WTC11 (cell line): ENCODE data around the gene OR2D2.

Source experiments
- TF ChIP-seq, protein P1 (sequence below): sonication (generic); formaldehyde crosslinking; IDR thresholded peaks from 2 replicates; pipeline ENCODE4 v1.8.0; 2022; ENCODE audit warnings: mild to moderate bottlenecking, missing genetic modification reagents
- TF ChIP-seq, protein P2 (sequence below): fragments of 200-600 bp; IDR thresholded peaks from 2 replicates; pipeline ENCODE4 v1.8.0; 2022; ENCODE audit warnings: antibody characterized with exemption
- TF ChIP-seq, protein P3 (sequence below): sonication (generic); formaldehyde crosslinking; IDR thresholded peaks from 2 replicates; pipeline ENCODE4 v1.8.1; 2023; ENCODE audit warnings: mild to moderate bottlenecking, missing genetic modification reagents, moderate library complexity

DNA sequence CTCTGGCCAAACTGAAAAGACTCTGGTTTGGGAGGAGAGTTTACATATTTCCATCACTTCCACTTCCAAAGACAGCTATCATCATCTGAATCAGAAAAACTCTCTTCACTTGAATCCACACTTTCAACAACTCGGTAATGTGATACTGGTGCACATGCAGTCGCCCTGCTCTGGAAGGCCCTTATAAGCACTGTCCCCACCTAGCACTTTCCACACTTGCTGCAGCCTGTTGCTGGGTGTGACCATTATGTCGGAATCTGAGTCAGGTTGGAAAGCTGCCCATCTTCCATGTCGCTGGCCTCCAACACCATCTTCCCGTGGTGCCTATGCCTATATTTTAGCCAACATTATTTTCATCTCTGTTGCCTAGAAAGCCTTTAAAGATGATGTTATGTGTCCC is 47.9 kb downstream of the OR2D2 start:
- TF ChIP-seq, protein P1, sequence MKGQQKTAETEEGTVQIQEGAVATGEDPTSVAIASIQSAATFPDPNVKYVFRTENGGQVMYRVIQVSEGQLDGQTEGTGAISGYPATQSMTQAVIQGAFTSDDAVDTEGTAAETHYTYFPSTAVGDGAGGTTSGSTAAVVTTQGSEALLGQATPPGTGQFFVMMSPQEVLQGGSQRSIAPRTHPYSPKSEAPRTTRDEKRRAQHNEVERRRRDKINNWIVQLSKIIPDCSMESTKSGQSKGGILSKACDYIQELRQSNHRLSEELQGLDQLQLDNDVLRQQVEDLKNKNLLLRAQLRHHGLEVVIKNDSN: no peak
- TF ChIP-seq, protein P2, sequence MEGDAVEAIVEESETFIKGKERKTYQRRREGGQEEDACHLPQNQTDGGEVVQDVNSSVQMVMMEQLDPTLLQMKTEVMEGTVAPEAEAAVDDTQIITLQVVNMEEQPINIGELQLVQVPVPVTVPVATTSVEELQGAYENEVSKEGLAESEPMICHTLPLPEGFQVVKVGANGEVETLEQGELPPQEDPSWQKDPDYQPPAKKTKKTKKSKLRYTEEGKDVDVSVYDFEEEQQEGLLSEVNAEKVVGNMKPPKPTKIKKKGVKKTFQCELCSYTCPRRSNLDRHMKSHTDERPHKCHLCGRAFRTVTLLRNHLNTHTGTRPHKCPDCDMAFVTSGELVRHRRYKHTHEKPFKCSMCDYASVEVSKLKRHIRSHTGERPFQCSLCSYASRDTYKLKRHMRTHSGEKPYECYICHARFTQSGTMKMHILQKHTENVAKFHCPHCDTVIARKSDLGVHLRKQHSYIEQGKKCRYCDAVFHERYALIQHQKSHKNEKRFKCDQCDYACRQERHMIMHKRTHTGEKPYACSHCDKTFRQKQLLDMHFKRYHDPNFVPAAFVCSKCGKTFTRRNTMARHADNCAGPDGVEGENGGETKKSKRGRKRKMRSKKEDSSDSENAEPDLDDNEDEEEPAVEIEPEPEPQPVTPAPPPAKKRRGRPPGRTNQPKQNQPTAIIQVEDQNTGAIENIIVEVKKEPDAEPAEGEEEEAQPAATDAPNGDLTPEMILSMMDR: no peak
- TF ChIP-seq, protein P3, sequence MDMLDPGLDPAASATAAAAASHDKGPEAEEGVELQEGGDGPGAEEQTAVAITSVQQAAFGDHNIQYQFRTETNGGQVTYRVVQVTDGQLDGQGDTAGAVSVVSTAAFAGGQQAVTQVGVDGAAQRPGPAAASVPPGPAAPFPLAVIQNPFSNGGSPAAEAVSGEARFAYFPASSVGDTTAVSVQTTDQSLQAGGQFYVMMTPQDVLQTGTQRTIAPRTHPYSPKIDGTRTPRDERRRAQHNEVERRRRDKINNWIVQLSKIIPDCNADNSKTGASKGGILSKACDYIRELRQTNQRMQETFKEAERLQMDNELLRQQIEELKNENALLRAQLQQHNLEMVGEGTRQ (CRISPR knock-in tag): no peak
